Neutrophil (primary cell): ENCODE results near the gene NCAPG2.
A peak's percentile ranks its signal among the peaks of the same experiment; 100 is the strongest.
"Not testable (repeated sequence)": the region's sequence is repeated elsewhere in the genome, so short reads cannot be mapped to it uniquely, and the experiment has no call there.

Source experiments
- H3K27ac ChIP-seq: fragments of 200-600 bp; sonication (generic); 2 replicates; pipeline ENCODE4 v1.5.1; 2016; ENCODE audit warnings: mild to moderate bottlenecking, moderate library complexity
- H3K27me3 ChIP-seq: fragments of 200-600 bp; sonication (generic); 2 replicates; pipeline ENCODE4 v1.6.0; 2016; ENCODE audit warnings: mild to moderate bottlenecking
- H3K36me3 ChIP-seq: fragments of 200-600 bp; sonication (generic); 2 replicates; pipeline ENCODE4 v1.5.1; 2017
- H3K4me1 ChIP-seq, 2 experiments: fragments of 200-600 bp in 1 of 2; sonication (generic) in 1 of 2; 1 replicate in 1 of 2; 2 replicates in 1 of 2; pipeline versions ENCODE4 v1.5.1 to v1.6.1; 2013 to 2016; ENCODE audit warnings: low read depth in 1 of 2, low read length in 1 of 2, mild to moderate bottlenecking in 1 of 2, moderate library complexity in 1 of 2; ENCODE audit not compliant: control insufficient read depth in 1 of 2, insufficient read depth in 1 of 2
- H3K4me3 ChIP-seq, 2 experiments: fragments of 200-600 bp in 1 of 2; sonication (generic) in 1 of 2; 1 replicate in 1 of 2; 2 replicates in 1 of 2; pipeline ENCODE4 v1.5.1; 2013 to 2016; ENCODE audit warnings: low read depth in 1 of 2, low read length in 1 of 2, mild to moderate bottlenecking in 1 of 2, moderate library complexity in 1 of 2
- H3K9me3 ChIP-seq: fragments of 200-600 bp; sonication (generic); 2 replicates; pipeline ENCODE4 v1.5.1; 2016
- CTCF ChIP-seq: fragments of 200-600 bp; sonication (generic); IDR thresholded peaks from 2 replicates; pipeline ENCODE4 v1.5.1; 2016; ENCODE audit warnings: antibody characterized with exemption

Gene NCAPG2

GRCh38 chr7:158698657-158699195 lies 5.9 kb downstream of the NCAPG2 start:
- no peak overlapping the region for H3K4me3 ChIP-seq
- H3K4me1 ChIP-seq = peaks cover 12 to 13% of the 10 kb centered on the region in 2 experiments
- H3K27me3 ChIP-seq = no peaks in the 10 kb centered on the region
- TF ChIP-seq CTCF = no peak
- H3K9me3 ChIP-seq = no peaks in the 10 kb centered on the region
- H3K27ac ChIP-seq = no peak overlapping the region
- H3K36me3 ChIP-seq = peaks cover 7% of the 10 kb centered on the region

- not testable (repeated sequence) for H3K27ac ChIP-seq, H3K9me3 ChIP-seq, H3K4me3 ChIP-seq, H3K27me3 ChIP-seq, H3K36me3 ChIP-seq
- H3K4me1 ChIP-seq = peaks cover 8 to 12% of the 10 kb centered on the region in 2 experiments
Measured at GRCh38 chr7:158697597-158697996, 7.0 kb downstream of the NCAPG2 start.

GRCh38 chr7:158695726-158696452 lies 8.7 kb downstream of the NCAPG2 start:
- TF ChIP-seq CTCF = peak; percentile 79
- no peak overlapping the region for H3K4me3 ChIP-seq
- H3K27ac ChIP-seq = peak overlapping the region; percentile 67
- no peaks in the 10 kb centered on the region for H3K9me3 ChIP-seq
- no peaks in the 10 kb centered on the region for H3K27me3 ChIP-seq
- H3K36me3 ChIP-seq = peaks cover 17% of the 10 kb centered on the region
- H3K4me1 ChIP-seq = peaks cover 8 to 12% of the 10 kb centered on the region in 2 experiments

- no peak for TF ChIP-seq CTCF
- H3K9me3 ChIP-seq = no peaks in the 10 kb centered on the region
- peaks cover 22% of the 10 kb centered on the region for H3K36me3 ChIP-seq
Measured at GRCh38 chr7:158695056-158695455, 9.5 kb downstream of the NCAPG2 start.

GRCh38 chr7:158694650-158695049 lies 10.0 kb downstream of the NCAPG2 start:
- Histone ChIP-seq H3K27ac (no peak overlapping the region), H3K27me3 (no peaks in the 10 kb centered on the region), H3K4me3 (no peak overlapping the region), H3K9me3 (no peaks in the 10 kb centered on the region), H3K4me1 (peaks cover 8 to 12% of the 10 kb centered on the region in 2 experiments), H3K36me3 (peaks cover 26% of the 10 kb centered on the region)
- TF ChIP-seq CTCF = no peak

More at GRCh38 chr7:158695056-158695455, 9.5 kb downstream of the NCAPG2 start:
- Histone ChIP-seq H3K4me1 (peaks cover 8 to 12% of the 10 kb centered on the region in 2 experiments), H3K27ac (no peak overlapping the region), H3K27me3 (no peaks in the 10 kb centered on the region), H3K4me3 (no peak overlapping the region)

- Histone ChIP-seq H3K27ac (no peak overlapping the region), H3K4me3 (no peak overlapping the region), H3K27me3 (no peaks in the 10 kb centered on the region), H3K9me3 (no peaks in the 10 kb centered on the region), H3K36me3 (peaks cover 75% of the 10 kb centered on the region), H3K4me1 (no peaks in the 10 kb centered on the region)
- TF ChIP-seq CTCF = no peak
Measured at GRCh38 chr7:158689488-158689887, 15.1 kb downstream of the NCAPG2 start.
